Left colon (tissue), 2 donors: ENCODE measurements around the gene CDV3. TPM values are rescaled to one million over a fixed set of nuclear protein-coding genes. Genes with fewer than 3 reads are reported as not detected.

ENCODE experiments used
- ATAC-seq: fragments of 200-7000 bp; cut with Tn5 transposase; one replicate; pipeline ENCODE4 v1.9.1; 2020; ENCODE audit warnings: mild to moderate bottlenecking, moderate library complexity
- DNase-seq, 2 donors: peaks; one replicate each; pipeline ENCODE4 v3.0.0-alpha.2; 2020
- intact Hi-C, 2 donors: fragments of 100-400 bp; cut with DNase I in 1 of 2; cut with micrococcal nuclease in 1 of 2; formaldehyde crosslinking; loops; one replicate each; pipeline versions ENCODE4 v1.11.2 to v1.14.0; 2022; cut with DNase I, micrococcal nuclease
- total RNA-seq, 2 donors: library from RNA; stranded (reverse); fragmentation: NEBNext Ultra II Directional; extraction: Animal tissue kit (Norgen Biotek cat#: 25700); gene quantifications; one replicate each; pipeline ENCODE4 v1.2.1, GENCODE V29; 2021
- donor health status: DM: no; HTN: no; CAD: no.
- donor health status: DM: yes; HTN: yes; CAD: no.

The CDV3 gene
- total RNA-seq, 2 donors from 2014 or later, result 137 to 143 TPM

DNA sequence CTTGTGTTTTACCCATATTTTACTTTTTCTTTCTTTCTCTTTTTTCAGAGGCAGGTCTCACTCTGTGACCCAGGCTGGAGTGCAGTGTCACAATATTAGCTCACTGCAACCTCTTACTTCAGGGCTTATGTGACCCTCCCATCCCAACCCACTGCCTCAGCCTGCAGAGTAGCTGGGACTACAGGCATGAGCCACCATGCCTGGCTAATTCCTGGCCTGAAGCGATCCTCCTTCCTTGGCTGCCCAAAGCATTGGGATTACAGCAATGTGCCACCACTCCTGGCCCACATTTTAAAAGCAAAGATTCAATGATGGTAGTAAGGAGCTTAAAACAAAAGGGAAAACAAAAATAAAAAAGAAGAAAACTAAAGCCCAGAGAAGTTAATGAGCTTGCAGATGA, 11.1 kb upstream of the CDV3 start:
- intact Hi-C loops, result no loop called here
- no peak for ATAC-seq
- no peak for DNase-seq

DNA sequence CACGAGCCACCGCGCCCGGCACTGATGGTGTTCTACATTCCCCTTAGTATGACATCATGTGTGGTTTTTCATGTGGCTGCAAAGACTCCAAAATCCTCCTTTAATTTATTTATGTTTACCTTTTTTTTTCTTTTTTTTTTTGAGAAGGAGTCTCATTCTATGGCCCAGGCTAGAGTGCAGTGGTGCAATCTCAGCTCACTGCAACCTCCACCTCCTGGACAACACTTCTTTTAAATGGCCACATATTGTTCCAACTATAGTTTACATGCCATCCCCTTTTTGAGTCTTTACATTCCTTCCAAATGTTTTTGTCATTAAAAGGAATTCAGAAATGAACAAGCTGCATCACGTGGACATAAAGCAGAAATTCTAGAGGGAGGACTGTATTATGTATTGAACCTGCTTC, 10.3 kb upstream of the CDV3 start:
- DNase-seq (no peak), ATAC-seq (no peak)
- intact Hi-C loops, result no loop called here

DNA sequence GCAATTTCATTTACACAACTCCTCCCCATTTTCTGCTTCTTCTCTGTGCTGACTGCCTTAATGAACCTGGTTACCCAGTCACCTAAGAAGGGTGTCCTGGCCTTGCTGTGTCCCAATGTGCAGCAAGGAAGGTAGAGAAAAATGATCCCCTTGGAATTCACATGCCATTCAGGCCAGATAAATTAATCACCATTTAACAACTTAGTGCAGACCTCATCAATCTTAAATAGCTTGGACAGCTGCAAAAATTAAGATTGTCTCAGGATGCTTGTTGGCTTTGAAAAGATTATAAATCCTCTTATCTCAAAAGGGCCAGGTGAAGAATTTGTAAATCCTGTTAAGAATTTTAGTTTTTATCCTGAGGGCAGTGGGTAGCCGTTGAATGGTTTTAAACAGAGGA, 9.7 kb upstream of the CDV3 start:
- no peak for DNase-seq
- ATAC-seq, result no peak
- intact Hi-C loops, result no loop called here

DNA sequence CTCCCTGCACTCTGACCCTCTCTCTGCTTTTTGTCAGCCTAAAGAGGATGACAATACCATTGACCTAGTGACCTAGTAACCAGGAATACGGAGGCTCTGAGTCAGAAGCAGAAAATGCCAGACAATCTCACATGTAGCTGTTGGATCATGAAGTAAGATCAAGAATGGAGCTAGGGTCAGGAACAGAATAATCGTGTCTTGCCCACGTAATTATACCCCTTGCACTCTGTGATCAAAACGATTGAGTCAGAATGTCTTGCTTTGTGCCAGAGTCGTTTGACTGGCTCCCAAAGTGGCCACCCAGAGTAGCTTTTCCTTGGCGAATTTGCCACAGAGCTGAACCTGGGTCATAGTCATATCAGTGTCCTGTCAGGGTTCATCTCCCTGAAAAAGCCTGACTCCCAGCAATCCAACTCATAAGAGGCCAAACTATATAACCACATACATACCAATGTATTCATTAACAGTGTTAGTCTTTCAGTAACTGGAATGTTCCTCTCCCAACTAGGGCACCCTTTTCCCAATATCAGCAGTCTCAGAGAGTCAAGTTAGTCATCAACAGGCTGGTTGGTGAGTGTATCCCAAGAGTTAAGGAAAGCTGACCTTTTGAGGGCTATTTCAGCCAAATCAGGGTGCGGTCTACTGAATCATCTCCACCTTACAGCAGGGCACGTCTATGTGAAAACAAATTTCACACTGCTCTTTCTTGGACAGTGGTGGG, 5.0 kb upstream of the CDV3 start:
- no peak for ATAC-seq
- intact Hi-C loops, result no loop called here
- no peak for DNase-seq

DNA sequence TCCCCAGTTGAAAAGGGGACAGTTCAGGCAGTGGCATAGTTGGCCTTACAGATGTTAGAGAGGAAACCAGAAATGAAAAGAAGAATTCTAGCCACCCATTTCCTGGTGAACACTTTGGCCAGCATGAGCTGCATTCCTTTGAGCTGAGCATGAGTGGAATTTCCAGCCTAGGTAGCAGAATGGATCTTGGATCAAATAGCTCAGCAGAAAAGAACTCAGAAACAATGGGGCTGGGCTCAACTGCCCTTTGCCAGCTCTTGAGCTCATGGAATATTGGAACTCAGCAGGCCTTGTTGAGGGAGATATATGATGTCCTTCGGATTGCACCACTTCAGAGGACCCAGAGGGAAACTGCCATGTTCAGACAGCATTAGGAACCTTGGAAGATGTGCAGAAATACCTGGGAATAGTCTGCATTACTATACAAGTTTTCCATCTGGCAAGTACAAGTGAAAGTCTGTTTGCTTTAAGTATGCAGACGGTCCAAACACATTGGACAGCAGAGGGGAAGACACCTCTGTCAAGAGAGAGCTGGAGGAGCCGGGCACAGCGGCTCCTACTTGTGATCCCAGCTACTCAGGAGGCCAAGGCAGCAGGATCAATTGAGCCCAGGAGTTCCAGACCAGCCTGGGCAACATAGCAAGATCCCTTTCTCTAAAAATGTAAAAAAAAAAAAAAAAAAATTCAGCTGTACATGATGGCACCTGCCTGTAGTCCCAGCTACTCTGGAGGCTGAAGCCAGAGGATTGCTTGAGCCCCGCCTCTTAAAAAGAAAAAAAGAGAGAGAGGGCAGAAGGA, 3.1 kb upstream of the CDV3 start:
- DNase-seq, result no peak
- intact Hi-C loops, result no loop called here
- no peak for ATAC-seq

DNA sequence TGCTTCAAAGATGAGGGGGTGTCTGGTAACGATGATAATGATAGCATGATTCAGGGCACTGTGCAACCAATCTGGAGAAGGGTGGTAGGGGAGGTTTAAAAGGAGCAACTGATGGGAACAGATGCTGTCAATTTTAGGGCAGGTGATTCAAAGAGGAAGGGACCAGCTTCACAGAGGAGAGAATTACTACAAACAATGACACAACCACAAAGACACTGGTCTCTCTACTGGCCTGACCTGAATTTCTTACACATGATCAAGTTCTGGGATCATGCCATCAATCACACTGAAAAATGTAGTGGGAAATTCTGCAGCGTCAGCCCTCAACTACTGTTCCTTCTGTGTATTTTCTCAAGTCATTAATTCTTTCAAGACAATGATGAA, 2.6 kb upstream of the CDV3 start:
- DNase-seq, result no peak
- ATAC-seq, result no peak
- intact Hi-C loops, result no loop called here

DNA sequence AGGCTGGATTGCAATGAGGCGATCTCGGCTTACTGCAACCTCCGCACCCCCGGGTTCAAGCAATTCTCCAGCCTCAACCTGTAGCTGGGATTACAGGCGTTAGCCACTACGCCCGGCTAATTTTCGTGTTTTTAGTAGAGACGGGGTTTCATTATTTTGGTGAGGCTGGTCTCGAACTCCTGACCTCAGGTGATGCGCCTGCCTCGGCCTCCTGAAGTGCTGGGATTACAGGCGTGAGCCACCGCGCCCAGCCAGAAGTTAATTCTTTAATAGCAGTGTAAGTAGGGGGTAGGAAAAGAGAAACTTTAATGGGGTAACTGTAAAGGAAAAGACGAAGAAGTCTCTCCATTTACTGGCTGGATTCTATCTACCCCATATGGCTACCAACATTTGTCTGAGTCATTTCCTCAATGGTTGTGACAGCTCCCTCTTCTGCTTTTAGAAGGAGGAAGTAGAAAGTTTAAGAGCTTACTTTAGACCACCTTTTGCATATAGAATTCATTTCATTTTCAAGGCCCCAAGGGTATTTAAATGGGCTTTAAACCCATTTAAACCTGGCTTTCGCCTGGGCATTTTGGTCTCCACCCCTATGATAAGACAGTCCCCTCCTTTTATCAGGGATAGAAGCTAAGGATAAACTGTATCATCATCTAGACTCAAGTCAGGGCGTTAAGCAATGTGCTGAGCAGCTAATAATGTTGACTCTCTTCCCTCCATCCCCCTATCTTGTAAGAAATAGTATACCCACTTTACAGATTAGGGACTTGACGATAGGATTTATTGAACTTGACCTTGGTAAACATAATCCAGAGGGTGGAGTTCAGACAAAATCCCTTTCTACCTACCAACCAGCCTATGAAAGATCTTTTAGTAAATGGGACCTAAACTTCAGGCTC, 1.1 kb upstream of the CDV3 start:
- ATAC-seq, result no peak
- intact Hi-C loops, result no loop called here
- peak in 1 of 2 donors; percentile 32 for DNase-seq

DNA sequence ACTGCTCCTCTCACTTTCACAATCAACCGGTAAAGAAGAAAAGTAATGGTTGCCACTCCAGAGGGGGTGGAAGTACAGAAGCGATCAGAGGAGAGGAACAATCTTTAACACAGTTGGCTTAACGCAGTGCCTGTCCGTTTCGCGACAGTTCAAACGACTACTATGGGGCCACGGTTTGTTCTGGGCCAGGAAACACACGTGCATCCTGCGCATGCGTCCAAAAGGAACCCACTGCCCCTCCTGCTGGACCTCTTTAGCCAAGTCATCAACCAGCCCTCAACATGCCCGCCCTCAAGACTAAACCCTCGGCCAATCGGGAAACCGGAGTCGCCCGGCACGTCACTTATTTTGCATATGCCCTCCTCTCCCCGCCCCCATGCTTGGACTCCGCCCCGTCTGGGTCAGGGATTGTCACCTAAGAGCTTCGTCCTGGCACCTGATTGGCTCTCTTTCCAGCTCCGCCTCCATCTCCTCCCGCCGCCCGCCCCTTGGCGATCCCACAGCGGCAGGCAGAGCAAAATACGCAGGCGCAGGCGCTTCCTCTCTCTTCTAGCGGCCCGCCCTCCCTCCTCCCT, 345 bp upstream of the CDV3 start:
- peak; percentile 100 for DNase-seq
- intact Hi-C loops, result no loop called here
- ATAC-seq, result peak; percentile 87

DNA sequence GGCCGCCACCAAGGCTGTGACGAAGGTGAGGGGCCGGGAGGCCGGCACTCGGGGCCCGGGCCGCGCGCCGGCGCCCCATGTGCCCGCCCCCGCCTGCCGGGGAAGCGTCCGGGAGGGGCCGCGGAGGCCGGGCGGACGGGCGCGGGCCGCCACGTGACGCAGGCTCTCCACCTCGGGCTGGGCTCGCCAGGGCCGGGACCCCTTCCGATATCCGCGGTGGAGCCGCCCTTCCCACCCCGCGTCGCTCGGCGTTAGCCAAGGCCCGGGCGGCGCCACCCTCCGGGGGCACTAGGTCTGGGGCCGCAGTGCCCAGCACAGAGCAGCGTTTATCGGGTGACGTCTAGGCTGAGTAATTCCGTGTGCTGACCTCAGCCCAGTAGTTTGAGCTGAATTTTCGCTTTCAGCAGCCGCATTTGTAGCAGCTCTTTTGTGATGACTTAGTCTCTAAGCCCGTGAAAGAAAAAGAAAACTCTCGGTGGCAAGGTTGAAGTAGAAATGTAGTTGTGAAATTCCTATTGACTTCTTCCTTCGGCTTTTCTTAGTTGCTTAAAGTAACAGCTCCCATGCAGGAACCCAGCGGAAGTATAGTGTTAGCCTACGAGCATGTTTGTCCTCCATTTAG, 885 bp downstream of the CDV3 start:
- DNase-seq, result peak; percentile 76 to 84
- intact Hi-C loops, result no loop called here
- ATAC-seq, result peak; percentile 52

DNA sequence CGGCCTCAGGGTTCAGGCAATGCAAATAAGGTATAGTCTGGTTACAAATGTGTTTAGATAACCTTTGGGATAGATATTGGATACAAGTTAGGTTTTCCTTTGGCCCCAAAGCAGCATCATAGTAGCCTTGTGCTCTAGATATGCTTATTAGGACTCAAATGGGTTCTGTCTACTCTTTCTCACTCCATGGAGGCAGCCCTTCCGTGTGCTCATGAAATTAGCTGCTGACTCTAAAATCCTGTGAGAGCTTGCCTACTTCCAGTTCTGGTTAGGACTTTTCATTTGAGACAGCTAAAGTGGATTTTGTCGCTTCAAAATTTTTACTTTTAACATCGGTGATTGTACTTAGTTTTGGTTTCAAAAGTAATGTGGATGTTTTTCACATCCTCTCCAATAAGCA, 1.6 kb downstream of the CDV3 start:
- ATAC-seq (no peak), DNase-seq (no peak)
- intact Hi-C loops, result no loop called here

DNA sequence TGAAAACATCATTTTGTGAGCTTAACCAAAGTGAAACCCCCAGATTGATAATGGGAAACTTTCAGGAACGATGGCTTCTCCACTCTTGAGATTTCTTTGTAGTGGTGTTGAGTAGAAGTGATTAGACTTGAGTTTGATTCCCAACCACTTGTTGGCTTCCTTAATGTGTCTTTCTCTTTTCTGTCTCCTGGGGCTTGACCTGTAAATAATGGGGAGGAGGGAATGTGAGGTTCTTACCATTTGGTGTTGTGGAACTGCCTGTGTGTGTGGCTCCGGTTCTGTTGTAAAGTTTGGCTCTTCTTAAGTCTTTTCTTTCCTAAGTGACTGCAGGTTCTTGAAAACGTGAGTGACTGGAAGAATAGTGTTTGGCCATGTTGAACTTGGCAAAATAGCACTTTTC, 2.7 kb downstream of the CDV3 start:
- DNase-seq, result no peak
- intact Hi-C loops, result no loop called here
- ATAC-seq, result no peak

DNA sequence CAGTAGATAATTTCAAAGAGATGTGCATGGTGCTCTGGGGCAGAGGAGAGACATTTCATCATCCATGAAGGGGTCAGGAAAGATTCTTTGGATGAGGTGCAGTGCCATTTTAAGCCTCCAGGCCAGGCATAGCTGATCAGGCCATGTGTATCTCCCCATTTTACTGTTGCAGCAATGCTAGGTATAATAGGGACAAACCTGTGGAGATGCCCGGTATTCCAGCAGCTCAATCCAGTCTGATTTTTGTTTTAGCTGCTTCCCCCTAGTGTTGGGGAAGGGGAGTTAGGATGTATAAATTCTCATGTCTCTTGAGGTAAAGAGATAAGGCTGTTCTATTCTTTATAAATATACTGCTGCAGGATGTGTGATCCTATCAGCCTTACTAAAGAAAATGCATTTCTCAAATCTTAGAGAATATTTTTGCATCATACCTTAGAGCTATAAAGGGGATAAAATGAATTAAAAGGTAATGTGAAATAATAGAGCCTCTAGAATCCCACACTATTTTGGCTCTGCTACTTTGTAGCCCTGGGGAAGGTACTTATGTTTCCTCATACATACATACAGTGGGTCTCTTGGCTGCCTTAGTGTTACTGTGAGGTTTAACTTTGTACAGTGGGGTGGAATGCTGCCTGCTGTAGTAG, 5.2 kb downstream of the CDV3 start:
- DNase-seq (no peak), ATAC-seq (no peak)
- intact Hi-C loops, result no loop called here

DNA sequence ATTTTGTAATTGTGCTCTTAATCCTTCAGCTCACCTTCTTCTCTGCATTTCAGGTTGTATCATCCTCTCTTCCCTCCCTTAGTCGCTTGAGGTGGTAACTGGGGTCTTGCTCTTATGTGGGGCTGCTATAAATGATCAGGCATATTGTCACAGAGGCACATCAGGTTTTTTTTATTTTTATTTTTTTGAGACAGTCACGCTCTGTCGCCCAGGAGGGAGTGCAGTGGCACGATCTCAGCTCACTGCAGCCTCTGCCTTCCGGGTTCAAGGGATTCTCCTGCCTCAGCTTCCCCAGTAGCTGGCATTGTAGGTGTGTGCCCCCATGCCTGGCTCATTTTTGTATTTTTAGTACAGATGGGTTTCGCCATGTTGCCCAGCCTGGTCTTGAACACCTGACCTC, 9.9 kb downstream of the CDV3 start:
- no peak for DNase-seq
- intact Hi-C loops, result loop anchor here in 1 of 2 donors (5.0 kb wide), 1 partner anchor 229 kb away; no protein-coding TSS in a partner anchor
- no peak for ATAC-seq

DNA sequence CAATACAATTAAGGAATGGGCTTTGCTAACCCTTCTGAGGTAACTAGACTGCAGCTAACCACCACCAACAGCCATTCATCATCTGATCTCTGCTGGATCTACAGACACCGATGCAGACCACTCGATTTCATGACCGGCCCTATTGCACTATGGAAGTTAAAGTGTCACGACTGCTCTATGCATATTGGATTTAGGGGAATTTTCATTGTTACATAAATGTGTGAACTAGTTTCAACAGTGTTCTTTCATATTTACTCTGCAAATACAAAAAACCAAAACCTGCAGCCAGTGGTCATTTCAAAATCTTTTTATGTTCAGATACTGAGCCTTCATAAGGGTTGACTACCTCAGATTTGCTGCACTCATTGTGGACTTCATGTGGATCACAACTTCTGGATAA, 14.5 kb downstream of the CDV3 start:
- DNase-seq, result no peak
- intact Hi-C loops, result no loop called here
- ATAC-seq, result no peak

DNA sequence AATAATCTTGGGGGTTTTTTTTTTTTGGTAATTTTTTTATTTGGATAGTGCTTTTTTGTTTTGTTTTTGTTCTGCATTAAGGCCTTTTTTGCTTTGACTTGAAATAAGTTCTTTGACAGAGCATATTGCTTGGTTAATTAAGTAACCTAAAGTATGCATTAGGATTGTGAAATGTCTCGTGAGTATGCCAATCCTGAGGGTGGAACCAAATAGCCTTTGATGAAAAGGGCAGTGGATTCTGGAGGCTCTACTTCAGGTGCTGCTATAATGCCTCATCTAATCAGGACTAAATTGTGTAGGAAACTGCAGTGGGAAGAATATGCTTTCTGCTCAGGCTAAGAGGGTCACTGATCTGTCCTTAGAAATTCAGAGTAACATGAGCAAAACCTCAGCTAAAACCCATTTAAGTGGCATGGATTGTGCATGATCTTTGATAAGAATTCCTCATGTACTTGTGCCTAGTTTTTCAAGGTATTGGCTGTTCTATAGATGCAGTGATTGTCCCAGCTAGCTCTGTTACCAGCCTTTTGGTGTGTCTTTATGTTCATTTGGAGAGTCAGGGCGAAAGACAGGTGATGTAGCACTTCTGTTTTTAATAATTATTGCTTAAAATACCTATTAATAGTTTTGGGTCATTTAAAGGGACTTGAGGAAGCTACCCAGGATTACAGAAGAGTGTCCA, 15.4 kb downstream of the CDV3 start:
- no peak for DNase-seq
- no peak for ATAC-seq
- intact Hi-C loops, result no loop called here

DNA sequence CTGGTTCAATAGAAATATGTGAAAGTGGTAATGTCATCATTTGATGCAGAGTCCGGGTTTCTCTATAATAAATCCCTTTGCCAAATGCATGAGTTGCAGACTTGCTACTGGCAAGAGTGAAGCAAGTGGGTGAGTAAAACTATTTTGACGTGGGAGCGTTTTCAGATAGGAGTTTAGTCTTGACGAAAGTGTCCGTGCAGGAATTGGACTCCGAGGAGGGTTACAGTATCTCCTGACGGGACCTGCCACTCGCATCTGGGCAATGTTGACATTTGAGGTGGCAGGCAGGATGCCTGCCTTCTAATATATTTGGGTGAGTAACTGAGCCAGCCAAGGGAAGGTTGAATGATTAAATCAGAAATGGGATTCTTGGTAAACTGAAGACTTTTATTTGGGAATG, 16.0 kb downstream of the CDV3 start:
- ATAC-seq, result no peak
- intact Hi-C loops, result no loop called here
- DNase-seq, result no peak

DNA sequence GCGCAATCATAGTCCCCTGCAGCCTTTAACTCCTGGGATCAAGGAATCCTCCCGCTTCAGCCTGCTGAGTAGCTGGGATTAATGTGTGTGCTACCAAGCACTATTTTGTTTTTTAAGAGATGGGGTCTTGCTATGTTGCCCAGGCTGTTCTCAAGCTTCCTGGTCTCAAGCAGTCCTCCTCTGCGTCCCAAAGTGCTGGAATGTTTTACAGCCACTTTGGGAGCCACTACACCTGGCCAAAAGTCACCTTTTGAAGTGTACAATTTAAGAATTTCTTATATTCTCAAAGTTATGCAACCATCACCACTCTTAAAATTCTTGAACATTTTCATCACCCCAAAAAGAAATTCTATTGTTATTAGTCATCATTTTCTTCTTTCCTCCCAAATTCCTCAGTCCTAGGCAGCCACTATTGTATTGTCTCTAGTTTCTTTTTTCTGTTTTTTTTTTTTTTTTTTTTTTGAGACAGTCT, 17.8 kb downstream of the CDV3 start:
- intact Hi-C loops, result no loop called here
- ATAC-seq, result no peak
- no peak for DNase-seq

DNA sequence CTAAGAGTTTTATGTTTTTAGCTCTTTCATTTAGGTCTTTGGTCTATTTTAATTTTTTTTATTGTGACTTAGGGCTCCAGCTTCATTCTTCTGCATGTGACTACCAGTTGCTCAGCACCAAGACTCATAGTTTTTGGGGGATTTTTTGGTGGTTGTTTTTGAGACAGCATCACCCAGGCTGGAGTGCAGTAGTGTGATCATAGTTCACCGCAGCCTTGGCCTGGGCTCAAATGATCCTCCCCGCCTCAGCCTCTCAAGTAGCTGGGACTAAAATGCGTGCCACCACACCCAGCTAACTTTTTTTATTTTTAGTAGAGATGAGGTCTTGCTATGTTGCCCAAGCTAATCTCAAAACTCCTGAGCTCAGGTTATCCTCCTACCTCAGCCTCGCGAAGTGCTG, 19.4 kb downstream of the CDV3 start:
- DNase-seq, result no peak
- intact Hi-C loops, result no loop called here
- ATAC-seq, result peak; percentile 60
